Activated CD4-positive, alpha-beta T cell treated with anti-CD3 and anti-CD28 coated beads for 48 hours (primary cell): ENCODE data around the gene SORCS2.

Experiments used
- DNase-seq: peaks from one replicate; pipeline ENCODE4 v3.0.0-alpha.2; 2020

Gene SORCS2

DNA sequence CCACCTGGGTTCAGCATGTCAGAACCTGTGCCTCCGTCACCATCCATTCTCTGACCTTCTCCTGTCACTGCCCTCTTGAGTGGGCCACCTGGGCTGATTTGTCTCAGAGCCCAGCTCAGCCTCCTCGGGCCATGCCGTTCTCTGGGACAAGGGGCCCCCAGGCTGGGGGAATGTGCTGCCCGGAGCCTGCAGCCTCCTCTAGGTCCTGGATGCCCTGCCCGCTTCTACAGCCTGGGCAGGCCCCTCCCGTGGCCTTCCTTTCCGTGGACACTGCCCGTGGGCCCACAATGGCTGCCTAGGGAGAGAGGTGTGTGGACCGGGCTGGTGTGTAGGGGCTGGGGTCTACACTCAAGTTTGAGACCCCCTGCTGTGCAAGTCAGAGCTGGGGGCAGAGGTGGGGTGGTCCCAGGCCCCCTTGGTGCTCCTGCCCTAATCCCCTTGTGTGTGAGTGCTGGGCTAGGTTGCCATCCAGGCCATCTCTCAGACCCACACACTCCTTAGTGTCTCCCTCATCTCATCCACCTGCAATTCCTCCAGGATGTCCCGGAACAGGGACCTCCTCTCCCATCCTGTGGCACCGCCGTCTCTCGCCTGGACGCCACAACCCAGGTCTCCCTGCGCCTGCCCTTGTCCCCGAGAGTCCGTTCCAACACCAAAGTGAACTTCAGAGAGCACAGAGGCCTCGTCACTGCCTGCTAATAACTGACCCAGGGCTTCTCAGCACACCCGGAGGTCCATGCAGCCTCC is 230.0 kb downstream of the SORCS2 start:
- DNase-seq: no peak

DNA sequence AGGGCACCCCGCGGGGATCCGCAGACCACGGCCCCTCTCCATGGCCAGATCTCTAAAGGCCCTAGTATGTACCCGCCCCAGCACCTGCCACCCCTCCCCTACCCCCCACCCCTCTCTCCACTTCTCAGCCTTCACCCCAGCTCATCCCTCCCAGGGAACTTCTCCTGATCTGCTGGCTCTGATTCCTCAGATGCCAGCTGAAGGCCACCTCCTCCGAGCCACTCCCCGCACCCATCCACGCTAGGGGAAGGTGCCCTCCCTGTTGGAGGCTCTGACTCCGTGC is 230.5 kb downstream of the SORCS2 start:
- no peak for DNase-seq

DNA sequence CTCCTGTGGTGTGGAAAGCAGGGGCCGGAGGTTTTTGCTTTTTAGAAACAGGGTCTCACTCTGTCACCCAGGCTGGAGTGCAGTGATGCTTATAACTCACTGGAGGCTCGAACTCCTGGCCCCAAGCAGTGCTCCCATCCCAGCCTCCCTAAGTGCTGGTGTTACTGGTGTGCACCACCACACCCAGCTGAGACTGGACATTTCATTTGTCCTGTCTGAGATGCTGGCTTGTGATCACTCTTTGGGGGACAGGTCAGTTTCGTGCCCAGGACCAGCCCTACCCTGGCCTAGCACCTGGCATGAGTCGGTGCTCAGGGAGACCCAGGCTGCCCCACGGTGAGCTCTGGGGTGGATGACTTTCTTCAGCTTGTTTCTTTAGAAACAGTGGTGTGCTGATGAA is 231.1 kb downstream of the SORCS2 start:
- no peak for DNase-seq

DNA sequence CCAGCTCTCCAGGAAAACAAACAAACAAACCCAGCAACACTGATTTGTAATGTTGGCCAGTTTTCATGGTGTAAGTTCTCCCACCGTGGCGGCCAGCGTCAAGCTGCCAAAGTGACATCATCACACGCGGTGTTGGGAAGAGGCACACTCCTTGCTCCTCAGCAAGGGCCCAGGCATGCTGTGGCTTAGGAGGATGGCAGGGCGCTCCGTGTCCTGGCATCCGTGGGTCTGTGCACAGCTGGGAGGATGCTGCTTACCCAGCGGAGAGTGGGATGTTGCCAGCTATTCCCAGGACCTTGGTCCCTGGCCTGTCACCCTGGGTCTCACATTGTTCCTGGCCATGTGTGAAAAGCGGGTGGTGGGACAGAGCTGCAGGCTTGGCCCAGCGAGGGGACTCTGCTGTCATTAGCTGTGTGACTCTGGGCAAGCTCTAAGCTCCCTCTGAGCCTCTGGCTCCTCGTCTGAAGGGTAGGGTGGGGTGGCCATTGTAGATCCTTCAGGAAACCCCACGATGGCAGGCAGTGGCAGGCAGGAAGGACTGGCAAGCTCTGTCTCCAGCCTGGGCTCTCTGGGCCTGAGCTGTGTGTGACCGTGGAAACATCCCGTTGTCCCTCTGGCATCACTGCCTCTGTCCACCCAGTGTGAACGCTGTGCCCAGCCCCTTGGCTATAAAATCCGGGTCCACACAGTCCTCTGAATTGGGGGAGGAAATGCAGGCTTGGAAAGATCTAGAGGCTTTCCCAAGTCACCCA is 231.6 kb downstream of the SORCS2 start:
- no peak for DNase-seq

DNA sequence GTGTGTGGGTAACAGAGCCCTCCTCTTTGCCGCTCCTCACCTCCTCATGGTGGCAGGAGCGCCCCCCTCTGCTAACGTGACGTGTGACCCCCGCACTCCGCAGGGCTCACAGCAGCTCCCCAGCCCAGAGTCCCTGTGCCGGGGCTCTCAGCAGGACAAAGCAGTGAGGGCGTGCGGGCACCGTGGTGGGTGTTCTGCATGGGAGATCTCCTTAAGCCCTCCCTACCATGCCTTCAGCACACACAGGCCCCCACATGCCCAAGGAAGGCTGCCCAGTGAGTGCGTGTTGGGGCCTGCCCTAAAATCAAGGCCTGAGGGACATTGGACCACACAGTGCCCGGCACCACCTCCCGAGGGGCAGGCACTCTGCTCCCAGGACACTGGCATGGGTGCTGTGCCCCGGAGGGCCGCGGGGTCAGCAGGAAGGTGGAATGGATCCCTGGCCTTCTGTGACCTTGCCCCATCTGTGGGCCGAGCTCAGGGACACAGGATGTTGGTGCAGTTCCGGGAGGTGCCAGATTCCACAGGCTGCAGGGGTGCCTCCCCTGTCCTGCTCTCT is 232.3 kb downstream of the SORCS2 start:
- no peak for DNase-seq

DNA sequence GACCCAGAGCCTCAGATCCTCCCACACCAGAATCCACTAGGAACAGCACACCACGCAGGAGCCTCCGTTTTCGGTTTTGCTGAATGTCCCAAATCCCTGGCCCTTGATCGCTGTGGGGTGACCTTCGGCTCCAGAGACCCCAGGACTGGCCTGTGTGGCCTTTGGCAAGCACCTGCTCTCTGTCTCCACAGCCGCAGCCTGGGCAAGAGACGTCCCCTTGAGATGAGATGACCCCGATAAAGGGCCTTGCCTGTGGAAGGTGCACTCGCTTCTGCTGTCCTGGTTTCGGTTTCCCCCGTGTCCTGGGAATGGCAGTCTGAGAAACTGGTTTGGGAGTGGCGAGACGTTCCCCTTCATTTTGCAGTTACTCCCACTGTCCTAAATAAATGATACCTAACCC is 232.8 kb downstream of the SORCS2 start:
- DNase-seq: no peak

DNA sequence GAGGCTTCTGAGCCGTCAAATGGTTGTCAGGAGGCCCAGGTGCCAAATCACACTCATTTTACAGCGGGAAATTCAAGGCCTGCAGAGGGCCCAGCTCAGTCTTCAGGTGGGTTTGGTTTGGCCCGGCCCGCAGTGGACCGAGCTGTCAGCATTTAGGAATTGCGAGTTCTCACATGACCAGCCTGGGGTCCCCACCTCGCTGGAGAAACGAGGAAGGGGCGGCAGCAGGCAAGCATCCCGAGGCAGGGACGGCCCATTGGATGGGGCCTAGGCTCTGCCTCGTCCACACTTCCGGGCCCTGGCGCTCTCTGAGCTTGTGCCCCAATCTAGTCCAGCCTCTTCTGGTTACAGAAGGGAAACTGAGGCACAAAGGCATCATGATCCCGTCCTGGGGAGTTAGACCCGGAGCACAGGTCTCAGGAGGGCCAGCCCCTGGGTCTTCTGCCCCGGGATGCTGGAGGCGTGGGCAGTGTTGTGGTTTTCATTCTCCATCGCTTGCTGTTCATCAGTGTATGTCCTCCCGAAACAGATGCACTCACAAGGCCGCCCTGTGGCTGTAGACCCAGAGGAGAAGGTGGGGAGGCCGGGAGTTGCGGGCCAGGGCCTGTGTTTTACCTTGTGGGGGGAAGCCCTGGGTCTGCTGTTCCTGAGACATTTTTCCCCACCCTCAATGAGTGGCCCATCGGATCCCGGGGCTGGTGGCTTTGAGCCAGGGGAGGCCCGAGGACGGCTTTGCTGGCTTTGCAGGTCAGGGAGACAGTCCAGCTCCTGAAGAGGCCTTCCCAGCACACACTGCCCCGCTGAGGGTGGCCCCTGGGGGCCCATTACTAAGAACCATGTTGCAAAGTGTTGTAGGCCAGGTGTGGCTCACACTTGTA is 233.5 kb downstream of the SORCS2 start:
- DNase-seq: no peak

DNA sequence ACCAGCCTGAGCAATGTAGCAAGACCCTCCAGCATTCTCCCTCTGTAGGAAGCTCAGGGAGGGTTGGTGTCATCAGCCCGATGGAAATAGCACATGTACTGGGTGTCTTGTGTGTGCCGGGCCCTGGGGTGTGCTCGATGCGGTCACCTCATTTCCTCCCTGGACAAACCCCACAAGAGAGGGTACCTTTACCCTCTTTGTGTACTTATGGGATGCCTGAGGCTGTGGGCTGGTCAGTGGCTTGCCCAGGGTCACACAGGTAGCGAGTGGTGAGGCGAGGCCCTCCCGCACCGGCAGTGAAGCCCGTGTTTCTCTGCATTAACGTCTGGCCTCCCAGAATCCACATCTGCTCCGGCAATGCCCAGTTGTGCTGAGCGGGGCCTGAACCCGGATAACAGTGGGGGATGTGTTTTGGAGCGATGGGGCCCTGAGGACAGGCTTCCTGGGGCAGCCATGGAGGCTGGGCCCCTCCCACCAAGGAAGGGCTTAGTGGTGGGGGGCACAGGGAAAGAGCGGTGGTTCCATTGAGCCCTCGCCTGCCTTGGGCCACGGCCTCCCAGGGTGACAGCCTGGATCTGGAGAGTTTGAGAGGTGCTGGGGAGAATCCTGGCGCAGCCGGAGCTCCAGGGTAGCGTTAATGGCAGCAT is 234.3 kb downstream of the SORCS2 start:
- DNase-seq: no peak

DNA sequence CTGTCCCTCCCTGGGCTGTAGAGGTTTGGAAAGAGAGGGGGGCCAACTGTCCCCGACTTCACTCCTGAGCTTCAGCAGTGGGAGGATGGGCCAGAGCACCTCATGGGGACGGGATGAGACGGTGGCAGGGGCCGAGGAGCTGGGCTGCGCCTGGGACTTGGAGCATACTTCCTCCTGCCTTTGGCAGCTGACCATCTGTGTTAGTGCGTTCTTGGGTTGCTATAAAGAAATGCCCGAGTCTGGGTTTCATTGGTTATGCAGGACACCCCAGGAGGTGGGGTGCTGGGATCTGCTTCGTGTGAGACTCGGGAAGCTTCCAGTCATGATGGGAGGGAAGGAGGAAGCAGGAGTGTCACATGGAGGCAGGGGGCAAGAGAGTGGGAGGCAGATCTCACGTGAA is 235.0 kb downstream of the SORCS2 start:
- no peak for DNase-seq

DNA sequence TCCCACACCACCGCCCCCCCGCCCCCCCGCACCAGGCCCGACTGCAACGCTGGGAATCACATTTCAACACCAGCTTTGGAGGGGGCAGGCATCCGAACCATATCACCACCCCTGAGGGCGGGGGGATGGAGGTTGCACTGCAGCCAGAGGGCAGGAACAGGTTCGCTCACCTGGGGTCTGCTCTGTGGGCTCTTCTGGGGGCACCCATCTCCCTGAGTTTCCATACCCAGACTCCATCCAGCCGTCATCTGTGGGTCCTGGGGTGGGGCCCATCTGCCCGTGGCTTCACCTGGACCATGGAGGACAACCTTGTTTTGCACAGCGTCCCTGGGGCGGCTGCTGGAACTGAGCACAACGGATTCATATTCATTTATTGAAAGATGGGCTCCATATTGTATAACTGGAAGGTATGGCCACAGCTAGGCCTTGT is 235.5 kb downstream of the SORCS2 start:
- DNase-seq: no peak

DNA sequence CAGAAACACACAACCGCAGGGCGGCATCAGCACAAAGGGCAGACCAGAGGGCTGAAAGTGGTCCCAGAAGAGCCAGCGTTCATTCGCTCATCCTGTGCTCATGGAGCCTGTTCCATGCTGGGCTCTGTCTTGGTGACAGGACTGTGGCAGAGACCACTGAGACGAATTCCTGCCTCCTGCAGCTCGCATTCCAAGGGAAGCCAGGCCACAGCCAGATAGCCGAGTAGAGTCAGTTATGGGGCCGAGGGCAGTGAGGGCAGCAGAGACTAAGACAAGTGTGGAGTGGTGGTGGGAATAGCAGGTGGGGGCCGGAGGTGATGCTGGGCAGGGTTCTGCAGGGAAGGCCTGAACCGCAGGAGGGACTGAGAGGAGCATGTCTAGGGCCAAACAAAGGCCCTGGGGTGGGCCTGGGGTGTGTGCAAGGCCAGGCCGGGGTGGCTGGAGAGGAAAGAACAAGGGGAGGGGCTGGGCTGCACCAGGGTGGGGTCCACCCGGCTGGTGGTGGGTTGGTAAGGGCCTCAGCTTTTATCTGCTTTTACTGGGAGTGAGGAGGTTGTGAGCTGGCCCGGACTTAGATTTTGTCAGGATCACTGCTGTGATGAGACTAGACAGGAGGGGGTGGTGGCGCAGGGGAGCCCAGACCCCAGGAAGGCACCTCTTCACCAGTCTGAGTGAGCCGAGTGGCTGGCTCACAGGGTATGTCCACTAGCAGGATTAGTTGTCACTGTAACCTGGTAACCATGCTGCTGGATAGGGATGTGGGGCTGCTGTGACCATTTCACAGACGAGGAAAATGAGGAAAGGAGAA is 236.1 kb downstream of the SORCS2 start:
- DNase-seq: no peak

DNA sequence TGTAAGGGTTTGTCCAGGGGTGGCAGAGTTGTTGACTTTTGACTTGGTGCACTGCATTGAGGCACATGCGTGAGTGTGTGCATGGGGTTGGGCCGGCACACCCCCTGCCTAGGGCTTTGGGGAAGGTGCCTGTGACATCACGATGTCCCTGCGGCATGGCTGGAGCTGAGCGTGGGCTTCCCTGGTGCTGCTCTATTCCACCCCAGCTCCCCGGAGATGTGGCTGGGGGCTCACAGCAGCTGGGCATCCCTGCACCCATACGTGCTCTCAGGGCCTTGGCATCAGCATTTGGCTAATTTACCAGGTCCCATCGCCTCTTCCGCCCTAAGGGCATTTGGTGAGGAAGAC is 236.7 kb downstream of the SORCS2 start:
- no peak for DNase-seq

DNA sequence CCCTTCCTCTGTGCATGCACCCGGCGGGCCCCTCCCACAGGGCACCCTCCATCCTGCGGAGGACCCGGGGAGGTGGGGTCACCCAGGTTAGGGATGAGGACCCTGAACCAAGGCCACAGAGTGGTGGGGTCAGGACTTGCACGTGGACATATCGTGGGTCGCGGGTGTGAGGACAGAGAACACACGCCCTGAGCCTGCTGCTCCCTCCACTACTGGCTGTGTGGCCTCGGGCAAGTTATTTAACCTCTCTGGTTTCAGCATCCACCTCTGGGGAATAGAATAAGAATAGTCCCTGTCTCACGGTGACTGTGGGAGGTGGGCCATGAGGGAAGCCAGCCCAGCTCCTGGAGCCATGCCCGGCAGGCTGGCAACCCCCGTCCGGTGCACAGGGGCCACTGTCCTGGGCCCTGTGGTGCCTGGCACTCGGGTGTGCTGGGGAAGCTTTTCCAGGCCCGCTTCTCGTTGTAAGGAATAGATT is 237.3 kb downstream of the SORCS2 start:
- no peak for DNase-seq

DNA sequence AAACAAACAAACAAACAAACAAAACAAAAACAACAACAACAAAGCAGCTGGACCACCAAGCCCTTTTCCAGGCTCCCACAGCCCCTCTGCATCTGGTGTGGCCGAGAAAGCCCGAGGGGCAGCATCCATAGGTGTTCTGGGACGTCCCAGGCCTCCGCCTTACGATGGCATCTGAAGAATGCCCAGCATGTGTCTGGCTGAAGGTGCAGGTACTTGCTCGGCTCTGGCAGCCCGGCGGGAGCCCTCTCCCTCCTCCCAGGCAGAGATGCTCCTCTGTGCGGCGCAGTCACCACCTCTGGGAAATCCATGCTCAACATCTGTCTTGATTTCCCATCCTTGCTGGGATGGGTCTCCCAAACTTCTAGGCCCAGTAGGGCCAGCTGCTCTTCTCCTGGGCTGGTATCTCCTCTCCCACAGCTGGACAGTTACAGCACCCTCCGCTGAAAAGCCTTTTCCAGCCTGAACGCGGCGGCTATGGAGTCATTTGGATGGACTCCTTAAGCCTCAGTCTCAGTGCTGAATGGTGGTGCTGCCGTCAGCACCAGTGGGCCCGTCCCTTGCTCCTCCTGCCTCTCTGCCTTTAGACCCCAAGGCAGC is 238.1 kb downstream of the SORCS2 start:
- DNase-seq: no peak

DNA sequence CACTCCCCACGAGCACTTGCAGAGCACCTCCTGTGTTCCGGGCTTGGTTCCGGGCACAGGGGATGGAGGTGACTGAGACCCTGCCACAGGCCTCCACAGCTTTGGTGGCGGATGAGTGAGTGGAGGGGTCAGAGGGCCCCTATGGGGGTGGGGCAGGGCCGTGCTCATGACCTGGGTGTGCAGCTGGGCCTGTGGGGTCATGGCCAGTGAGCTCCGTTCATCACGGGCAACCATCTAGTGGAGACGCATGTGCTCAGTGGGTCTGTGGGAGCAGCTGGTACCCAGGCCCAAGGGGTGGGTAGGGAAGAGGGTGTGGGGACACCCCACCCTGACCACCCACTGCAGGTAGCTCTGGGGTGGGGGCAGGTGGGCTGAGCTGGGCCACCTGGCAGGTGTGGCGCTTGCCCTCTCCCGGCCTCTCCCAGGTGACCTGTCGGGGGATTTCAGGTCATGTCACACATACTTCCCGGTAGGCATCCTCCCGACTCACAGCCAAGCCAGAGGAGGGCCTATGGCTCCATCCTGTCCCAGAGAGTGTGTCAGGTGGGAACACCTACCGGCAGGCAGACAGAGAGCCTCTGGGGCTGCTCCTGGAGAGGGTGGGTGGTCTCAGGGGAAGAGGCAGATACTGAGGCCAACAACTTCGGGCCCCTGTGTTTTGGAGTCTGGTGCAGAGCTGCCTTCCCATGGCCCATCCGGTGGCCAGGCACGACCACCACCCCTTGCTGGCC is 238.8 kb downstream of the SORCS2 start:
- no peak for DNase-seq

DNA sequence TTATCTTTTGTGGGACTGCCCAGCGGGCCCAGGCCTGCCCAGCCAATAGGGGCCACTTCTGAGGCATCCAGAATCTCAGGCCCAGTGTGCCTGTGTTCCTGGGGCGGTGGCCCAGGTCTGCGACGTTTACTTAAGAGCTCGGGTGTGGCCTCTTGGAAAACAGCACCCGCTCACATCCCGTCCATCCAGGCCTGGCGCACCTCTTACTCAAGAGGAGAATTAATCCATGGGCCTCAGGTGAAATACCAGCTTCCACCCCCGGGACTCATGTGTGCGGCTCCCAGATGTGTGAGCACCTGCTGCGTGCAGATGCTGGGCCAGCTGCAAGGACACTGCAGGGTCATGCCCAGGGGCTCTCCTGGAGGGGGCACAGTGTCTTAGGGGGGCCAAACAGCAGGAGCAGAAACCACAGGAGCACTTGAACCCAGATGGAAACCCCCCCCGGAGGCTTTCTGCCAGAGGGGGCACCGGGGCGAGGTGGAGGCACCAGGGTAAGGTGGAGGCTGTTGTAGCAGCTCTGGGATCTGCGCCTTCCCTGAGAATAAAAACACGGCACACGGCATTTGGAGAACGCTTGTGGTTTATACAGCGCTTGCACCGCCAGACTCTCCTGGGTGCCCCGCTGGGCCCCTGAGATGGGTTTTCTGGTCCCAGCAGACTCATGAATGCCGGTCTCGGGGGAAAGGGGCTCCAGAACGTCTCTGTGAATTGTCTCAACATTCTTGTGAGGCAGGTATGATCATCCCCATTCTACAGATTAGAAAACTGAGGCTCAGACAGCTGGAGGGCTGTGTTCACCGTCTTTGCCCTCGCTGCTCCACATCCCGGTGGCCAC is 239.6 kb downstream of the SORCS2 start:
- DNase-seq: no peak

DNA sequence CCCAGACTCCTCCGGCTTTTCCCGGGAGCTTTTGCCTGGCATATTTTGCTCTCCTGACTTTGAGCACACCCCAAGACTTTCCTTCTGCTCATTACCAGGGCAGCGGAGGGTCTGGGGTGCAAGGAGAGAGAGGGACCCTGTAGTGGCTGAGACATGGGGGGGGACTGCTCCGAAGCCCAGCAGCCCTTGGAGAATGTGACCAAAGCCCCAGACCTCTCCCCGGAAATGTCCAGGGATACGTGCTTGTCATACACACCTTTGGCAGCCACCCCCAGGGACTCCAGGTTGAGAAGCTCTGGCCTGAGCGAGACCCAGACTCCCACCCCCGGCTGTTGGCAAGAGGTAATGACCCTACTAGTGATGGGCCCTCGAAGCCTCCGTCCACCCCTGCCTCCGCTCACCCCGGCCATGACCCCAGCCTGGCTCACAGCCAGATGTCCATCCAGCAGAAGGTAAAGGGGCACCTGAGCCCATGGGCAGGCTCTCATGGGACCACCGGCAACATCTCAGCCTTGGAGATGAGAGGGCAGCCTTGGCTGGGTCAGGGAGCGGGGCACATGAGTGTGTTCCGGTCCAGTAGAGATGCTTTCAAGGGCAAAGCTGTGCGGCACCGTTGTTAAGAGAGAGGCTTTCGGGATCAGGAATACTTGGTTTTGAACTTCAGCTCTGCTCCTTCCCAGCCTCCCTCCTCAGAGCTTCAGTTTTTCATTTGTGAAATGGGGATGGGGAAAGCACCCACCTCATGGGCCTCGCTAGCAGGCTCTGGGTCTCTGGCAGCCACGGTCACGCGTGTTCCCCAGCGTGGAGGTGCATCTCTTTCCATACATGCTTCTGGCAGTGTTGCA is 240.4 kb downstream of the SORCS2 start:
- no peak for DNase-seq

DNA sequence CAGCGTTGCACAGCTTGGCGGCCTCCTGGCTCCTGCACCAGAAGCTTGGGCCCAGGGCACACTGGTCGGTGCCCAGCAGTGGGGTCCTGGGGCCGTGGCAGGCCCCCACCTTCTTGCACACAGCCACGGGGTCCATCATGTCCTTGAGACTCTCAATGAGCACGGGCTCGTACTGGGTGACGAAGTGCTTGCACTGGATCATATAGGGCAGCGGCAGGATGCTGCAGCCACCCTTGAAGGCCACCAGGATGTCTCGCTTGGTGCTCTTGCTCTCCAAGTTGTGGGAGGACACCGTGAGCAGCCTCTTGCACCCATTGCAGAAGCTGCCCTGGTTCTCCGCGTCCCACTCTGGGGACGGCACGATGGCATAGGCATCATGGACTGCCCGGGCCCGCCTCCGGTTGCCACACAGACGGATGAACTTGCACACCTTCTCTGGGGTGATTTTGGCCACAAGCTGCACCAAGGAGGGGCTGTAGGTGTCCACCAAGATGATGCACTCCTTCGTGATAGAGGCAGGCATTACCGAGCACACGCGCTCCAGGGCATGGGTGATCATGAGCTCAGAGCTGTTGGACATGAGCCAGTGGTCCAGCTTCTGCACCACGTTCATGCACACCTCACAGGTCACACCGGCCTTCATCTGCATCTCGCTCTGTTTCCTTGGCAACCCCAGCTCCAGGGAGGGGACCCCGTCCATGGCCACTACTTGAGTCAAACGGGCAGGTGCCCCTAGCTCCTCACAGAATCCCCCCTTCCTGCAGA is 241.2 kb downstream of the SORCS2 start:
- DNase-seq: no peak
